Measurements from ENCODE around the gene TRIOBP.
A peak's percentile ranks its signal among the peaks of the same experiment; 100 is the strongest.

Gene TRIOBP

DNA sequence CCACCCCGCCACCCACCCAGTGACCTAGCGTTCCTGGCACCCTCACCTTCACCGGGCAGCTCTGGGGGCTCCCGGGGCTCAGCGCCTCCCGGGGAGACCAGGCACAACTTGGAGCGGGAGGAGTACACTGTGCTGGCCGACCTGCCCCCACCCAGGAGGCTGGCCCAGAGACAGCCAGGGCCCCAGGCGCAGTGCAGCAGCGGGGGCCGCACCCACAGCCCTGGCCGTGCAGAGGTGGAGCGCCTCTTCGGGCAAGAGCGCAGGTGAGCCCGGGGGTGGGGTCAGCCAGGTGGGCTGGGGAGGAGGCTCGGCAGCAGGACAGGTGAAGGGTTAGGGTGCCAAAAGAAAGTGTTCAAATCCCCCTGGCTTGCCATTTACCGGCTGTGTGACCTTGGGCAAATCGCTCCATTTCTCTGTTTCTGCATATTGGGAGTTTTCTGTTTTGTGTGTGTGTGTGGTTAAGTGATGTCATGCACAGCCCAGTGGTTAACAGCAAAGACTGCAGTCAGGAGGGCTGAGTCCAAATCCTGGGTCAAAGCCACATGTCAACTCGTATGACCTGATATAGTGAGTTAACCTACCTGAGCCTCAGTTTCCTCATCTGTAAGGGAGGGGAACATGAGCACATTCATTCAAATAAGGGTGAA is 29.5 kb downstream of the TRIOBP start:
- ATAC-seq (peak; percentile 65), DNase-seq (ENCODE audit: low spot score in 2 of 2) (no peak)
- Mint-ChIP-seq H3K4me3 (no peak overlapping the region), H3K27ac (no peak overlapping the region), H3K36me3 (no peaks in the 10 kb centered on the region), H3K9me3 (no peaks in the 10 kb centered on the region), H3K4me1 (peaks cover 4% of the 10 kb centered on the region)

DNA sequence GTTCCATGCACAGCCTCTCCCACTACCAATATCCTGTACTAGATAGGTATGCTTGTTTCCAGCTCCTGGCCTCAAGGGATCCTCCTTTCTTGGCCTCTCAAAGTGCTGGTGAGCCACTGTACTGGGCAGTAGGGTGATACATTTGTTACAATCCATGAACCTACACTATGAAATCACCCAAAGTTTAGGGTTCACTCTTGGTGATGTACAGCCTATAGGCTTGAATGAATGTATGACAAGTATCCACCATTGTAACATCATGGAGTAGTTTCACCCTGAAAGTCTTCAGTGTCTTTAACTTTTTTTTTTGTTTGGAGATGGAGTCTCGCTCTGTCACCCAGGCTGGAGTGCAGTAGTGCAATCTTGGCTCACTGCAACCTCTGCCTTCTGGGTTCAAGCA is 31.8 kb downstream of the TRIOBP start:
- Mint-ChIP-seq H3K36me3 (no peaks in the 10 kb centered on the region), H3K4me3 (no peak overlapping the region), H3K9me3 (no peaks in the 10 kb centered on the region), H3K27ac (no peak overlapping the region), H3K4me1 (peaks cover 4% of the 10 kb centered on the region)
- no peak for DNase-seq (ENCODE audit: low spot score in 2 of 2)
- ATAC-seq, result no peak

DNA sequence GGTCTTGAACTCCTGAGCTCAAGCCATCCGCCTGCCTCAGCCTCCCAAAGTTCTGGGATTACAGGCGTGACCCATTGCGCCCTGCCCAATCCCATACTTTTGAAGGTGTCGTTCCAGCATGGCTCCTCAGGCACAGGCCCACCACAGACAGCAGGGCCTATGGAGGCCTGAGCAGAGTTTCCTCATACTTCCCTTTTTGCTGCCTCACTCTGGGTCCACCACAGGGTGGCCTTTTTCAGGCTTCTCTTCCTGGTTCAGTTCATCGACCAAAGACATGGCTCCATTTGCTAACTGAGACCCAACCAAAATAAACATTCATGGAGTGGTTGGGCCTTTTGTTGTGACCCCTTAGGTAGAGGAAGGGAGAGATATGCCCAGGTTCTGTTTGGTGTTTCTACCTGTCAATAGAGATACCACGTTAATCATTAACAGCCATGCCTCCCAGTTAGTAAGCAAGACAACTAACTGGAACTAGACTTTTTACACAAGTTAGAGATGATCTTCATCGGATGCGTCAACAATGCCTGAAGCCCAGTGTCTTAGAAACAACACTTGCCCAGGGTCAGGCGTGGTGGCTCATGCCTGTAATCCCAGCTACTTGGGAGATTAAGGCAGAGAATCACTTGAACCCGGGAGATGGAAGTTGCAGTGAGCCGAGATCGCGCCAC is 35.1 kb downstream of the TRIOBP start:
- H3K9me3 Mint-ChIP-seq, result no peaks in the 10 kb centered on the region
- ATAC-seq (no peak), DNase-seq (ENCODE audit: low spot score in 2 of 2) (no peak)
- H3K36me3 Mint-ChIP-seq, result no peaks in the 10 kb centered on the region
- no peak overlapping the region for H3K4me3 Mint-ChIP-seq
- H3K27ac Mint-ChIP-seq, result no peak overlapping the region
- H3K4me1 Mint-ChIP-seq, result no peaks in the 10 kb centered on the region

DNA sequence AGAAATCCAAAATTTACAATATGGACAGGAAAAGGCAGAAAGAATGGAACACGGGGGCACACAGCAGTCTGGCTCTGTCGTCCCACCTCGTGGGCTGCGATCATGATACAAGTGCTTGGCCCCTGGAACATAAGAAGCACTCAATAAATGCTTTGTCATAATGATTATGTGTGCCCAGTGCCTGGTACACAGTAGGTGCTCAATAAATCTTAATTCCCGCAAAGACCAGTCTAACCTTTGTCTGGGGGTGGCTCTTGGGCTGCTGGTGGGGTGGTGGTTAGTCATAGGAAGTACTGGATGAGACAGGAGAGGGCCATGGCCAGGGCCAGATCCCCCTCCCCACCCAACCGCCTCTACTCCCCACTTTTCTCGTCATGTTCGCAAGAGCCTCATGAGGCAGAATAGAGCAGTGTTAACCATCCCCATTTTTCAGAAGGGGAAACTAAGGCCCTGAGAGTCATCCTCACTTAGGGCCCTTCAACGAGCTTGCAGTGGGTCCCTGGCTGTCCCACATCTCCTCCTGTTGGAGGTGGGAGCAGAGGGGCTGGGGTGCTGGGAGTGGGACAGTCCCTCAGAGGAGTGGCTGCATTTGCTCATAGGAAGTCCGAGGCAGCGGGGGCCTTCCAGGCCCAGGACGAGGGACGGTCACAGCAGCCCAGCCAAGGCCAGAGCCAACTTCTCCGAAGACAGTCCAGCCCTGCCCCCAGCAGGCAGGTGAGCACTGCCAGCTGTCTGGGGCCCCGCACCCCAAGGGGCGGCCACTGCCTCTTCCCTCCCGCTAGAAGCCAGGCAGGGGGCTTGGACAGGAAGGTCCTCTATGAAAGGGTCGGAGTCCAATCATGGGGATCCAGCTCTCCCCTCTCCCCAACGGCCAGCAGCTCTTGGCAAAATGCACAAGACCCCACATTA is 36.1 kb downstream of the TRIOBP start:
- ATAC-seq (no peak), DNase-seq (ENCODE audit: low spot score in 2 of 2) (no peak)
- H3K4me3 Mint-ChIP-seq, result no peak overlapping the region
- no peaks in the 10 kb centered on the region for H3K4me1 Mint-ChIP-seq
- H3K9me3 Mint-ChIP-seq, result no peaks in the 10 kb centered on the region
- no peak overlapping the region for H3K27ac Mint-ChIP-seq
- no peaks in the 10 kb centered on the region for H3K36me3 Mint-ChIP-seq

DNA sequence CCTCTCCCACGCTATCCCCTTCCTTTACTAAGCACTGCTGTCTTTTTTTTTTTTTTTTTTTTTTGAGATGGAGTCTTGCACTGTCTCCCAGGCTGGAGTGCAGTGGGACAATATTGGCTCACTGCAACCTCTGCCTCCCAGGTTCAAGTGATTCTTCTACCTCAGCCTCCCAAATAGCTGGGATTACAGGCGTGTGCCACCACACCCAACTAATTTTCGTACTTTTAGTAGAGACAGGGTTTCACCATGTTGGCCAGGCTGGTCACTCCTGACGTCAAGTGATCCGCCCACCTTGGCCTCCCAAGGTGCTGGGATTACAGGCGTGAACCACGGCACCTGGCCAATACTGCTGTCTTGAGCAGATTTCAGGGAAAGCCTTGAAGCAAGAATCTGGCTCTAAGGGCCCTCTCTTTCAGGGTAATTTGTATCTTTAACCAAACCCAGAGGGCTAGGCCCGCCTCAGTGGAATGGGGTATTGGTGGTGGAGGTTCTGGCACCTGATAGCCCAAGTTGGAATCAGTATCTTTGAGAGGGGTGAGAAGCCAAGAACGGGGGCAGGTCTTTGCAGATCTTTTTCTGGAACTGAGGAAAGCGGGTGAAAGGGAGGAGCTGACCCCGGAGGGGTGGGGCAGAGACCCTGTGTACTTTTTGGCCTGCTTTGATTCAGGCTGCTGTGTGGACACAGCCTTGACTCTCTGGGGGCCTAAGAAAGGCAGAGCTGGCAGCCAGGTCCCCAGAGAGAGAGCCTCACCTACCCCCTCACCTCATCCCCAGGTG is 37.0 kb downstream of the TRIOBP start:
- H3K36me3 Mint-ChIP-seq, result no peaks in the 10 kb centered on the region
- DNase-seq (ENCODE audit: low spot score in 2 of 2) (no peak), ATAC-seq (no peak)
- H3K27ac Mint-ChIP-seq, result no peak overlapping the region
- H3K4me3 Mint-ChIP-seq, result no peak overlapping the region
- H3K4me1 Mint-ChIP-seq, result peaks cover 5% of the 10 kb centered on the region
- H3K9me3 Mint-ChIP-seq, result no peaks in the 10 kb centered on the region

DNA sequence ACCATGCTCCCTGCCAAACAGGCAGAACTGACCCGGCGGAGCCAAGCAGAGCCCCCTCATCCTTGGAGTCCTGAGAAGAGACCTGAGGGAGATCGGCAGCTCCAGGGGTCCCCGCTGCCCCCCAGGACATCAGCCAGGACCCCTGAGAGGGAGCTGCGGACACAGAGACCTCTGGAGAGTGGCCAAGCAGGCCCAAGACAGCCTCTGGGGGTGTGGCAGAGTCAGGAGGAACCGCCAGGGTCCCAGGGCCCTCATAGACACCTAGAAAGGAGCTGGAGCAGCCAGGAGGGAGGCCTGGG is 37.5 kb downstream of the TRIOBP start:
- Mint-ChIP-seq H3K36me3 (no peaks in the 10 kb centered on the region), H3K4me1 (peaks cover 5% of the 10 kb centered on the region), H3K4me3 (no peak overlapping the region), H3K27ac (no peak overlapping the region), H3K9me3 (no peaks in the 10 kb centered on the region)
- DNase-seq (ENCODE audit: low spot score in 2 of 2) (no peak), ATAC-seq (no peak)

DNA sequence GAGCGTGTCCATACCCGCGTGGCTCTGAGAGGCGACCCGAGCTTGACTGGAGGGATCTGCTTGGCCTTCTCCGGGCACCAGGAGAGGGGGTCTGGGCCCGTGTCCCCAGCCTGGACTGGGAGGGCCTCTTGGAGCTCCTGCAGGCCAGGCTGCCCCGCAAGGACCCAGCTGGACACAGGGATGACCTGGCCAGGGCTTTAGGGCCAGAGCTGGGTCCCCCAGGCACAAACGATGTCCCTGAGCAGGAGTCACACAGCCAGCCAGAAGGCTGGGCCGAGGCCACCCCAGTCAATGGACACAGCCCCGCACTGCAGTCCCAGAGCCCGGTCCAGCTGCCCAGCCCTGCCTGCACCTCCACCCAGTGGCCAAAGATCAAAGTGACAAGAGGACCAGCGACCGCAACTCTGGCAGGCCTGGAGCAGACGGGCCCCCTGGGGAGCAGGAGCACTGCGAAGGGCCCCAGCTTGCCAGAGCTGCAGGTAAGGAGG is 38.2 kb downstream of the TRIOBP start:
- no peak for ATAC-seq

DNA sequence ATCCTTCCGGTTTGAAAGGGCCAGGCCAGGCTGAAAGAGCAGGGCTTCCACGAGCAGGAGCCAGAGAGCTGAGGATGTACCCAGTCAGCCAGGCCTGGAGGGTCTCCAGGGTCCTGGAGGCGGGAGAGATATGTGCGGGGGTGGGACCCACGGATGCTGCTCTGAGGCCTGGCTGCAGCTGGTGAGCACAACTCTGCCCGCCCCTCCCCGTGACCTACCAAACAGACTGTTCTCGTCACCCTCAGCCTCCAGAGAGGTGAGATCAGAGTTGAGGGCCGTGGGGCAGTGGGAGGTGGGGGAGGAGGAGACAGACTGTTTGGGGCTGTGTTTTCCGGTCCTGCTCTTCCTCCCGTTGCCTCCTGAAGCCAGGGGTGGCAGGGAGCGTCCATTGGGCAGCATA is 42.2 kb downstream of the TRIOBP start:
- H3K4me1 Mint-ChIP-seq, result peaks cover 9% of the 10 kb centered on the region
- no peak overlapping the region for H3K4me3 Mint-ChIP-seq
- ATAC-seq (no peak), DNase-seq (ENCODE audit: low spot score in 2 of 2) (no peak)
- H3K9me3 Mint-ChIP-seq, result no peaks in the 10 kb centered on the region
- no peak overlapping the region for H3K27ac Mint-ChIP-seq
- H3K36me3 Mint-ChIP-seq, result peaks cover 5% of the 10 kb centered on the region

More for the DNA sequence above, 38.2 kb downstream of the TRIOBP start:
- Mint-ChIP-seq H3K4me1 (peaks cover 5% of the 10 kb centered on the region), H3K9me3 (no peaks in the 10 kb centered on the region), H3K27ac (no peak overlapping the region), H3K36me3 (no peaks in the 10 kb centered on the region), H3K4me3 (no peak overlapping the region)
- DNase-seq (ENCODE audit: low spot score in 2 of 2), result no peak

DNA sequence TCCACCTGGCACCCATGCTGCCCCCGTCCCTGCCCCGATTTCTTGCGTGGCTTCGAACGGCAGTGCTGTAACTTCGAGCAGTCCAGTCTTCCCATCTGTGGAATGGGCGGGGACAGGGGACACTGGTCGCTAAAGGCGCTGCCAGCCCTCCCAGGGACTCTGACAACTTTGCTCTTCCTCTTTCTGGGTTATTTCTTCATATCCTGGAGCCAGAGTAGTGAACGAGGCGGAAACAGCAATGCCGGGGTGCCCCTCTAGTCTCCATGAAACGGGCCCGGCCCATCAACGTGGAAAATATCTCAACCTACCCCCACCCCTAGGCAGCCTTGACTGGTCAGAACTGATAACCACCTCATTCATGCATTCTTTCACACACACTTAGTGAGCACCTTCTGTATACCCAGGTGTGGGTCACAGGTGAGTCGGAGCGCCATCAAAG is 42.8 kb downstream of the TRIOBP start:
- H3K4me1 Mint-ChIP-seq, result peaks cover 9% of the 10 kb centered on the region
- no peaks in the 10 kb centered on the region for H3K9me3 Mint-ChIP-seq
- H3K36me3 Mint-ChIP-seq, result peaks cover 5% of the 10 kb centered on the region
- ATAC-seq (no peak), DNase-seq (ENCODE audit: low spot score in 2 of 2) (no peak)
- H3K4me3 Mint-ChIP-seq, result no peak overlapping the region
- no peak overlapping the region for H3K27ac Mint-ChIP-seq

DNA sequence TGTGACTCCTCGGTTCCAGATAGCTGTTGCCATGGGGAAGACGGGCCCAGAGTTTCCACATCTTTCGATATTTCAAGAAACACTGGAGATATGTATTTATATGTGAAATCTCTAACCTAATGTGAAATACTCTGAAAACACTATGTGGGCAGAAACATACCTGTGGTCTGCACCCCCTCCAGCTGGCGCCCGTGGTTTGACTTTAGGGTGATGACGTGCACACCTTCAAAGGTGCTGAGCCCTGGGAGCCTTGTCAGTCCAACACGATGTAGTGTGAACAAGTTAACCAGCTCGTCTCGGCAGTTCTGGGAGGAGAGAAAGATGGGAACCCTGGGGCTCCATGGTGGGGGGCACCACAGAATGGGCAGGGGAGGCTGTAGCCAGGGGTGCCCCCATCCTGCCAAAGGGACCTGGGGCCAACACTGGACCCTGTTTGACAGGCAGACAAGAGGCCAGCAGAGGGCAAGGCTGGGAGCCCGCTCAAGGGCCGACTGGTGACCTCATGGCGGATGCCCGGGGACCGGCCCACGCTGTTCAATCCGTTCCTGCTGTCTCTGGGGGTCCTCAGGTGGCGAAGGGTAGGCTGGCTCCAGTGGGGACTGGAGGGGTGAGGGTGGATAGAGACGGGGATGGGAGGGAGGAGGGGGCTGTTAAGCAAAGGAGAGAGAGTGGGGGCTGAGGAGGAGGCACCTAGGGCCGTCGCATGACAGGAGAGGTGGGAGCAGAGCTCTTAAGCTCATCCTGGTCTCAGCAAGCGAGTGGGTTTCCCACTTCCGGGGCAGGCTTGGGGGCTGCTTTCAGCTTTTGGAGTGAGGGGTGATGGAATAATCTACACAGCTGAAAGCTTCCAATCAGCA is 43.8 kb downstream of the TRIOBP start:
- Mint-ChIP-seq H3K27ac (no peak overlapping the region), H3K4me3 (no peak overlapping the region), H3K36me3 (peaks cover 5% of the 10 kb centered on the region), H3K9me3 (no peaks in the 10 kb centered on the region), H3K4me1 (peaks cover 17% of the 10 kb centered on the region)
- ATAC-seq (no peak), DNase-seq (ENCODE audit: low spot score in 2 of 2) (no peak)

DNA sequence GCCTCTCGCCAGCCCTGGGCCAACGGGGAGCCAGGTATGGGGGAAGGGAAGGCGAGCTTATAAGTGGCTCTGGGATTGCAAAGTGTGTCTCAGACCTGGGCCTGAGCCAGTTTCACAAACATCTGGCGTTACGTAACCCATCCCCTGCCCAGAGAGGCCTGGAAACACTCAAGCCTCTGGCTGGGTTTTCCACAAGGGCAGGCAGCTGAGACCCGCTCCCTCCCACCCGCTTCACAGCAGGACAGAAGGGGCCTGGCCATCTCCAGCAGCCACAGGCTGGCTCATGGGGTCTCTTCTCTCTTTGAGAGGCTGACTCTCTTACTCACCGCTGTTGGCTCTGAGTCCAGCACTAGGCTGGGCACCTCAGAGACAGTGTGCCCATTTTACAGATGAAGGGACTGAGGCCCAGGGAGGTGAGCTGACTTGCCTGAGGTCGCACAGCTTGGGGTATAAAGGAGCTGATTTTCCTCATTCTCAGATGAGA is 44.5 kb downstream of the TRIOBP start:
- DNase-seq (ENCODE audit: low spot score in 2 of 2) (no peak), ATAC-seq (no peak)
- H3K4me1 Mint-ChIP-seq, result peaks cover 17% of the 10 kb centered on the region
- H3K36me3 Mint-ChIP-seq, result peaks cover 5% of the 10 kb centered on the region
- no peaks in the 10 kb centered on the region for H3K9me3 Mint-ChIP-seq
- no peak overlapping the region for H3K27ac Mint-ChIP-seq
- no peak overlapping the region for H3K4me3 Mint-ChIP-seq

DNA sequence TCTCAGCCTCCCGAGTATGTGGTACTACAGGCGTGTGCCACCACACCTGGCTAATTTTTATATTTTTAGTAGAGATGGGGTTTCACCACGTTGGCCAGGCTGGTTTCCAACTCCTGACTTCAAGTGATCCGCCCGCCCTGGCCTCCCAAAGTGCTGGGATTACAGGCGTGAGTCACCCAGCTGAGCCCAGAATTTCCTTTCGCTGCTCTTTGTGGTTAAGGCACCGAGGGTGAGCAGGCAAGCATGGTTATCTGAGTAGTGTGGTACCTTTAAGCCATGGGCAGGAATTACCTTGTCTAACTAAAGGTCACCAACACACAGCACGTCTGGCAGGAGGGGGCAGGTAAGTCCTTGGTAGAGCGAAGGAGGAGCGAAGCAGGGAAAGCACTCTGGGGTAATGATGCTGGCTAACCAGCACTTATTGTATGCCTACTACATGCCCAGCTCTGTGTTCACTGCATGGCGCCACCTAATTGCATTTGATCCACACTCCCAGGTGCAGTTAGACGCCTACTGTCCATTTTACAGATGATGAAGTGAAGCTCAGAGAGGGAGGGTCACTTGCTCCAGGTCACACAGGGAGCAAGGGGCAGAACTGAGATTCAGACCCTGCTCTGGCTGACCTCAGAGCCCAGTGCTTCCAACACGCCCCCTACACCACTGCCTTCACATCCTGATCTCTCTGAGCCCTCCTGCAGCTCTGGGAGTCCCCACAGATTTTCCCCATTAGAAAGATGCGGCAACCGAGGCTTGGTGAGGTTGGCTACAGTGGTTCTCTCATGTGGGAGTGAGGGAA is 45.7 kb downstream of the TRIOBP start:
- Mint-ChIP-seq H3K9me3 (no peaks in the 10 kb centered on the region), H3K36me3 (peaks cover 5% of the 10 kb centered on the region), H3K27ac (peak overlapping the region; percentile 54), H3K4me1 (peaks cover 24% of the 10 kb centered on the region), H3K4me3 (no peak overlapping the region)
- DNase-seq (ENCODE audit: low spot score in 2 of 2) (no peak), ATAC-seq (no peak)

DNA sequence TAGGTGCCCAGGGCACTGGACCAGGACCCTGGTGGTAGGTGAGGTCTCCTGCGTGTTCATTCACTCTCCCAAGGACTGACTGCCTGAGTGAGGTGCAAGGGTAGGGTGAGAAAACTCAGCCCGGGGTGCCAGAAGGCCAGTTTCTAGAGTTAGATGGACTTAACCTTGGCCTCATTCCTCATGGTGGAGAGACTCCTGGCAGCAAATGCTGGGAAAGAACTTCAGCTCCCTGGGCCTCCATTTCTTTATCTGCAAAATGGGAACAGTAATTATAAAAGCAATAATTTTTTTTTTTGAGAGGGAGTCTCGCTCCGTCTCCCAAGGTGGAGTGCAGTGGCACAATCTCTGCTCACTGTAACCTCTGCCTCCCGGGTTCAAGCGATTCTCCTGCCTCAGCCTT is 47.7 kb downstream of the TRIOBP start:
- Mint-ChIP-seq H3K4me3 (peak overlapping the region; percentile 81), H3K4me1 (peaks cover 34% of the 10 kb centered on the region), H3K27ac (no peak overlapping the region), H3K36me3 (peaks cover 11% of the 10 kb centered on the region), H3K9me3 (no peaks in the 10 kb centered on the region)
- DNase-seq (ENCODE audit: low spot score in 2 of 2), result no peak
- no peak for ATAC-seq

Measured in stimulated activated effector memory CD8-positive, alpha-beta T cell treated with anti-CD3 and anti-CD28 coated beads, Interleukin-12 subunit alpha, Interleukin-12 subunit beta, amount 100 ng/mL, for 72 hours (primary cell).